HEK293 (cell line): ENCODE measurements around the gene TEC.
A peak's percentile ranks its signal among the peaks of the same experiment; 100 is the strongest.
"Not testable (repeated sequence)": the region's sequence is repeated elsewhere in the genome, so short reads cannot be mapped to it uniquely, and the experiment has no call there.

ENCODE experiments used
- CTCF ChIA-PET: fragments of 350-600 bp; formaldehyde crosslinking; extraction: SDS; loops from one replicate; lab custom pipeline; 2021; ENCODE audit warnings: antibody characterized with exemption; lab: Yijun Ruan, JAX
- POLR2A ChIA-PET: fragments of 300-600 bp; formaldehyde crosslinking; extraction: SDS; loops from one replicate; lab custom pipeline; 2020; ENCODE audit warnings: antibody characterized with exemption, inconsistent platforms; lab: Yijun Ruan, JAX
- H3K27ac ChIP-seq: fragments of 200-500 bp; sonication (Bioruptor generic); 2 replicates; pipeline ENCODE4 v1.5.1; 2014; ENCODE audit warnings: low read depth, low read length, control low read depth, inconsistent platforms; ENCODE audit errors: extremely low read depth
- H3K36me3 ChIP-seq, 2 experiments: fragments of 200-500 bp in 1 of 2; sonication (Bioruptor generic) in 1 of 2; 1 replicate in 1 of 2; 2 replicates in 1 of 2; pipeline ENCODE4 v1.5.1; 2014 to 2017; ENCODE audit warnings: inconsistent platforms in 2 of 2, low read length in 2 of 2; ENCODE audit not compliant: control insufficient read depth in 2 of 2, insufficient read depth in 1 of 2
- H3K4me1 ChIP-seq: fragments of 200-500 bp; sonication (Bioruptor generic); 2 replicates; pipeline ENCODE4 v1.5.1; 2014; ENCODE audit warnings: mild to moderate bottlenecking, low read length, inconsistent platforms; ENCODE audit not compliant: control insufficient read depth, insufficient read depth
- H3K4me3 ChIP-seq: 2 replicates; pipeline ENCODE4 v1.5.1; 2011; ENCODE audit warnings: low read depth, mild to moderate bottlenecking, control low read depth, low read length, moderate library complexity
- H3K9me3 ChIP-seq: fragments of 200-500 bp; sonication (Bioruptor generic); 2 replicates; pipeline ENCODE4 v1.5.1; 2014; ENCODE audit warnings: low read depth, low read length, inconsistent platforms; ENCODE audit not compliant: control insufficient read depth, insufficient read depth
- GLIS2 ChIP-seq: fragments of 450-650 bp; formaldehyde crosslinking; IDR thresholded peaks from 2 replicates; pipeline ENCODE4 v1.5.1; 2016; ENCODE audit warnings: missing biosample characterization, missing genetic modification characterization
- ZBTB48 ChIP-seq: fragments of 450-650 bp; formaldehyde crosslinking; IDR thresholded peaks from 2 replicates; pipeline ENCODE4 v1.5.1; 2016; ENCODE audit warnings: missing biosample characterization, missing genetic modification characterization
- ZFP3 ChIP-seq: fragments of 450-650 bp; formaldehyde crosslinking; IDR thresholded peaks from 2 replicates; pipeline ENCODE4 v1.5.1; 2016; ENCODE audit warnings: low read depth, missing biosample characterization, missing genetic modification characterization
- ZNF140 ChIP-seq: fragments of 450-650 bp; formaldehyde crosslinking; IDR thresholded peaks from 2 replicates; pipeline ENCODE4 v1.5.1; 2016; ENCODE audit warnings: missing biosample characterization, missing genetic modification characterization
- ZNF169 ChIP-seq: fragments of 450-650 bp; formaldehyde crosslinking; IDR thresholded peaks from 2 replicates; pipeline ENCODE4 v1.5.1; 2016; ENCODE audit warnings: missing biosample characterization, missing genetic modification characterization
- ZNF184 ChIP-seq: fragments of 450-650 bp; IDR thresholded peaks from 2 replicates; pipeline ENCODE4 v1.5.1; 2018; ENCODE audit warnings: missing biosample characterization, mild to moderate bottlenecking, missing genetic modification characterization
- ZNF211 ChIP-seq: fragments of 450-650 bp; formaldehyde crosslinking; IDR thresholded peaks from 2 replicates; pipeline ENCODE4 v1.5.1; 2016; ENCODE audit warnings: low read depth, missing biosample characterization, missing genetic modification characterization
- ZNF350 ChIP-seq: fragments of 450-650 bp; formaldehyde crosslinking; IDR thresholded peaks from 2 replicates; pipeline ENCODE4 v1.5.0; 2017; ENCODE audit warnings: missing biosample characterization, mild to moderate bottlenecking, missing genetic modification characterization
- ZNF404 ChIP-seq: fragments of 450-650 bp; formaldehyde crosslinking; IDR thresholded peaks from 2 replicates; pipeline ENCODE4 v1.5.1; 2017; ENCODE audit warnings: missing biosample characterization, missing genetic modification characterization
- ZNF623 ChIP-seq: fragments of 450-650 bp; formaldehyde crosslinking; IDR thresholded peaks from 2 replicates; pipeline ENCODE4 v1.5.1; 2016; ENCODE audit warnings: missing biosample characterization, missing genetic modification characterization
- ZNF707 ChIP-seq: fragments of 450-650 bp; formaldehyde crosslinking; IDR thresholded peaks from 2 replicates; pipeline ENCODE4 v1.5.1; 2016; ENCODE audit warnings: missing biosample characterization, missing genetic modification characterization
- ZNF768 ChIP-seq: fragments of 450-650 bp; formaldehyde crosslinking; IDR thresholded peaks from 2 replicates; pipeline ENCODE4 v1.5.1; 2018; ENCODE audit warnings: missing biosample characterization, mild to moderate bottlenecking, missing genetic modification characterization
- ZNF785 ChIP-seq: fragments of 450-650 bp; formaldehyde crosslinking; IDR thresholded peaks from 2 replicates; pipeline ENCODE4 v1.5.1; 2016; ENCODE audit warnings: missing biosample characterization, missing genetic modification characterization
- ZSCAN30 ChIP-seq: fragments of 450-650 bp; IDR thresholded peaks from 2 replicates; pipeline ENCODE4 v1.5.1; 2018; ENCODE audit warnings: missing biosample characterization, mild to moderate bottlenecking, missing genetic modification characterization, moderate library complexity
- TF ChIP-seq, protein P1 (sequence below): fragments of 450-650 bp; formaldehyde crosslinking; IDR thresholded peaks from 2 replicates; pipeline ENCODE4 v1.5.1; 2016; ENCODE audit warnings: missing biosample characterization, missing genetic modification characterization

Gene TEC

DNA sequence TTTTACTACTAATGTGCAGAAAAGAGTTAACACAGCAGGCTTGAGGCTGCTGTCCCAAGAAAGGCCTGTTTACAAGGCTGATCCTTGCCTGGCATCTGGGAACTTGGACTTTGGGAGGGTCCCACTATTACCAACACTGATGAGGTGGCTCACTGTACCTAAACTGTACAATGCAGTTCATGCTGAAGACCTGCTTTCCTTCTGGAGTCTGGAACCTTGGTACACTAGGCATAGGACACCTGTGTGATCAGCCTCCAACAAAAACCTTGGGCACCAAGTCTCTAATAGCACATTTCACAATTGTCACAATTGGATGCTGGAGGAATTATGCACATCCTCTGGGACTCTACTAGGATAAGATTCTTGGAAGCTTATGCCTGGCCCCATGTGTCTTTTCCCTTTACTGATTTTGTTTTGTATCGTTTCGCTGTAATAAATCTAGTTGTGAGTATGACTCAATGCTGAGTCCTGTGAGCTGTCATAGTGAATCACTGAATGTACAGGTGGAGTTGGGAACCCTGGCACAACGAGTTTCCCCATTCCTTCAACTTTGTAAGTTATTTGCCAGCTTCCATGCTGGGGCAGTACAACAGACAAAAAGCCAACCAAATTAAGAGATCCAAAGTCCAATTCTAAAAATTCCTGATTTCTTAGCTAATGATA lies 45.9 kb downstream of the TEC start:
- Histone ChIP-seq H3K27ac (no peak overlapping the region), H3K9me3 (no peaks in the 10 kb centered on the region), H3K4me3 (no peak overlapping the region), H3K36me3 (no peaks in the 10 kb centered on the region), H3K4me1 (no peaks in the 10 kb centered on the region)
- CTCF ChIA-PET = no interaction called here
- TF ChIP-seq ZBTB48 (tag by site-specific recombination) = no peak
- POLR2A ChIA-PET = no interaction called here

DNA sequence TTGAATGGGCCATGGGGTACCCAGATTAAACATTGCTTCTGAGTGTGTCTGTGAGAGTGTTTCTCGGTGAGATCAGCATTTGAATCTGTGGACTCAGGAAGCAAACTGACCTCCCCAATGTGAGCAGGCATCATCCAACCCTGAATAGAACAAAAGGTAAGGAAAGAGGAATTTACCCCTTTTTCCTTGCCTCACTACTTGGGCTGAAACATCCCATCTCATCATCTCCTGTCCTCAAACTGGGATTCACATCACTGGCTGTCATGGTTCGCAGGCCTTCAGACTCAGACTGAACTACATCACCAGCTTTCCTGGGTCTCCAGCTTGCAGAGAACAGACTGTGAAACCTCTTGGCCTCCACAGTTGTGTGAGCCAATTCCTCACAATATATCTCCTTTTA lies 47.1 kb downstream of the TEC start:
- H3K36me3 ChIP-seq = no peaks in the 10 kb centered on the region
- ChIA-PET POLR2A (no interaction called here), CTCF (no interaction called here)
- no peak overlapping the region for H3K27ac ChIP-seq
- no peaks in the 10 kb centered on the region for H3K4me1 ChIP-seq
- no peak overlapping the region for H3K4me3 ChIP-seq
- no peaks in the 10 kb centered on the region for H3K9me3 ChIP-seq
- TF ChIP-seq, protein P1, sequence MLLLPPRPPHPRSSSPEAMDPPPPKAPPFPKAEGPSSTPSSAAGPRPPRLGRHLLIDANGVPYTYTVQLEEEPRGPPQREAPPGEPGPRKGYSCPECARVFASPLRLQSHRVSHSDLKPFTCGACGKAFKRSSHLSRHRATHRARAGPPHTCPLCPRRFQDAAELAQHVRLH = no peak
- TF ChIP-seq ZNF768 (tag by site-specific recombination) = no peak
- no peak for TF ChIP-seq ZNF211
- TF ChIP-seq ZNF169 (tag by site-specific recombination) = no peak

DNA sequence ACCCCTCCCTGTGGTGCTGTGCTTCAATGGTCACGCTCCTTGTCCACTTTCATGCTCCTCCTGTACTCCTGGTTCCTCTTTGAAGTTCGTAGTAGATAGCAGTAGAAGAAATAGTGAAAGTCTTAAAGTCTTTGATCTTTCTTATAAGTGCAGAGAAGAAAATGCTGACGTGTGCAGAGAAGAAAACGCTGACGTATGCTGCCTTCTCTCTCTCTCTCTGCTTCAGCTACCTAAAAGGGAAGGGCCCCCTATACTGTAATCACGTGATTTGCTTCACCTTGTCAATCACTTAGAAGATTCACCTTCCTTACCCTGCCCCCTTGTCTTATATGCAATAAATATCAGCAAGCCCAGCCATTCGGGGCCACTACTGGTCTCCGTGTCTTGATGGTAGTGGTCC lies 50.2 kb downstream of the TEC start:
- H3K9me3 ChIP-seq, H3K4me3 ChIP-seq, H3K27ac ChIP-seq, POLR2A ChIA-PET, H3K36me3 ChIP-seq, H3K4me1 ChIP-seq, CTCF ChIA-PET: not testable (repeated sequence)

DNA sequence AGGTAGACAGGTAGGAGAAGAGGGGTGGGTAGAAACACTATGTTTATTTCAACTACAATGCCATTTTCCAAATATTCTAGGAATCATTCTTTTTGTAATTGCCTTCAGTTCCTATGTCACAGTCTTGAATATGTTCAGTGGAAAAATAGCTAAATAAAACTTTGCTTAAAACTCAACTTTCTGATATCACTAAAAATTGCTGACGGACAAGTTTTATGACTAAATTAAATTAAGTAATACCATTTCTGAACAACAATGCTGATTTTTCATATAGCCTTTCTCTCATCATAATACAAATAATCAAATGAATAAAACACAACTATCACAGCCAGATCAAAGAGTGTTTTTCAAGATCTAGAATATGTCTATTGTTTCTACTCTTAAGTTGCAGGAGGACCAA lies 53.1 kb downstream of the TEC start:
- H3K9me3 ChIP-seq = no peaks in the 10 kb centered on the region
- CTCF ChIA-PET = interaction anchor here (0.7 kb wide), 1 partner anchor 13 kb away, joined by 3 read pairs; no protein-coding TSS in a partner anchor
- H3K36me3 ChIP-seq = no peaks in the 10 kb centered on the region
- POLR2A ChIA-PET = no interaction called here
- H3K4me1 ChIP-seq = no peaks in the 10 kb centered on the region
- TF ChIP-seq ZNF623 (tag by site-specific recombination) = no peak
- TF ChIP-seq ZNF785 (tag by site-specific recombination) = no peak
- TF ChIP-seq ZNF184 (tag by site-specific recombination) = no peak
- TF ChIP-seq ZNF707 (tag by site-specific recombination) = no peak
- no peak overlapping the region for H3K27ac ChIP-seq
- H3K4me3 ChIP-seq = no peak overlapping the region

DNA sequence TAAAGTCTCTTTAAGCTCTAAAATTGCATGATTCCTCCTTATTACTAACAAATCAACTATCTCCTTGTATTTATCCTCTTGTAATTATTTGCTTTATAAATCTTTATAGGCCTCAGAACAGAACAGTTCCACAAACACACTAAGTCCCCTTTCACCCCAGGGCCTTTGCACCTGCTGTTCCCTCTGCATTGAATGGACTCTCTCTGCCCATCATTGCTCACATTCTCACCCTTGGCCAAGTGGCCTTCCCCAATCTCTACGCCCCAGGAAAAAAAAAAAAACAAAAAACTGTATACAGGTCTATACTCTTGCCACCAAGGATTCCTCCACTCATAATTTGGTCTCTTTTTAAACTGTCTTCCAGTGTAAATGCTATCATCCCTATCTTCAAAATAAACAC lies 53.7 kb downstream of the TEC start:
- no peak for TF ChIP-seq ZFP3 (tag by site-specific recombination)
- TF ChIP-seq ZNF623 (tag by site-specific recombination) = peak; percentile 68
- no peak for TF ChIP-seq ZNF785 (tag by site-specific recombination)
- H3K36me3 ChIP-seq = no peaks in the 10 kb centered on the region
- ChIA-PET POLR2A (no interaction called here), CTCF (no interaction called here)
- H3K27ac ChIP-seq = no peak overlapping the region
- H3K4me1 ChIP-seq = no peaks in the 10 kb centered on the region
- no peak overlapping the region for H3K4me3 ChIP-seq
- no peaks in the 10 kb centered on the region for H3K9me3 ChIP-seq

DNA sequence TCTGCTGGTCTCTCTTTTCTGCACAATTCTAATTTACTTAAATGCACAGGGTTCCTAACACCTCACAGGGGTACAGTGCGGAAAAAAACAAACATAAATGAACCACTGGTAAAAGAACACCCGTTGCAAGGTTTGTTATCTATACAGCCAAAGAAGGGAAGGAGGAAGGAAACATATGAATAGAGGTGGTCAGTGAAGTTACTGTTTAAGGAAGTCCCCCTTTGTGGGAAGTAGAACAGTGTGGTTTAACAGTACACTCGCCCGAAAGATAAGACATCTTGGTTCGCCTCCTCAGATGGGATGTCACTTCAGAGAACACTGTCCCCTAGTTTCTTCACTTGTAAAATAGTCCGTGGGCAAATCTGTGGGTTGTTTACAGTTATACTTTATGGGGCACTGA lies 57.5 kb downstream of the TEC start:
- POLR2A ChIA-PET = no interaction called here

More for the DNA sequence above, 57.5 kb downstream of the TEC start:
- Histone ChIP-seq H3K27ac (no peak overlapping the region), H3K36me3 (no peaks in the 10 kb centered on the region), H3K4me3 (no peak overlapping the region), H3K9me3 (no peaks in the 10 kb centered on the region), H3K4me1 (no peaks in the 10 kb centered on the region)
- CTCF ChIA-PET = no interaction called here
- TF ChIP-seq ZSCAN30 (tag by site-specific recombination) (no peak), ZNF140 (tag by site-specific recombination) (no peak), ZNF404 (tag by site-specific recombination) (no peak), ZNF350 (no peak), GLIS2 (tag by site-specific recombination) (no peak)
